HEK293T (cell line): ENCODE data around the gene ZNF700.
A peak's percentile ranks its signal among the peaks of the same experiment; 100 is the strongest.

ENCODE experiments used
- CTCF ChIA-PET: fragments of 350-600 bp; formaldehyde crosslinking; extraction: SDS; loops from one replicate; lab custom pipeline; 2021; ENCODE audit warnings: antibody characterized with exemption, inconsistent platforms; lab: Yijun Ruan, JAX
- POLR2A ChIA-PET: fragments of 350-600 bp; formaldehyde crosslinking; extraction: SDS; loops from one replicate; lab custom pipeline; 2020; ENCODE audit warnings: antibody characterized with exemption, inconsistent platforms; lab: Yijun Ruan, JAX
- DNase-seq: peaks from one replicate; pipeline ENCODE4 v3.0.0; 2012; ENCODE audit warnings: mixed read lengths; ENCODE audit errors: extremely low spot score
- ARNT ChIP-seq: fragments of 450-650 bp; IDR thresholded peaks from 2 replicates; pipeline ENCODE4 v1.6.1; 2017; ENCODE audit warnings: mild to moderate bottlenecking
- BHLHE40 ChIP-seq: fragments of 450-650 bp; IDR thresholded peaks from 2 replicates; pipeline ENCODE4 v1.6.1; 2016; ENCODE audit warnings: mild to moderate bottlenecking, moderate library complexity, borderline replicate concordance
- CTBP1 ChIP-seq: fragments of 450-650 bp; IDR thresholded peaks from 2 replicates; pipeline ENCODE4 v1.6.1; 2016; ENCODE audit warnings: borderline replicate concordance
- ELF4 ChIP-seq: fragments of 450-650 bp; IDR thresholded peaks from 2 replicates; pipeline ENCODE4 v1.6.1; 2017; ENCODE audit warnings: antibody characterized with exemption
- FOXA1 ChIP-seq: fragments of 450-650 bp; IDR thresholded peaks from 2 replicates; pipeline ENCODE4 v1.6.1; 2016; ENCODE audit warnings: mild to moderate bottlenecking
- FOXK2 ChIP-seq: fragments of 450-650 bp; IDR thresholded peaks from 2 replicates; pipeline ENCODE4 v1.6.1; 2016; ENCODE audit warnings: mild to moderate bottlenecking
- FOXM1 ChIP-seq: fragments of 450-650 bp; IDR thresholded peaks from 2 replicates; pipeline ENCODE4 v1.6.1; 2017; ENCODE audit warnings: mild to moderate bottlenecking, borderline replicate concordance
- HDGF ChIP-seq: fragments of 450-650 bp; IDR thresholded peaks from 2 replicates; pipeline ENCODE4 v1.6.1; 2017; ENCODE audit warnings: antibody characterized with exemption, borderline replicate concordance
- L3MBTL2 ChIP-seq: fragments of 450-650 bp; conservative IDR thresholded peaks from 2 replicates; pipeline ENCODE4 v1.6.1; 2016; ENCODE audit warnings: mild to moderate bottlenecking
- LEF1 ChIP-seq: fragments of 450-650 bp; IDR thresholded peaks from 2 replicates; pipeline ENCODE4 v1.6.1; 2017; ENCODE audit warnings: mild to moderate bottlenecking, borderline replicate concordance
- NFRKB ChIP-seq: fragments of 450-650 bp; IDR thresholded peaks from 2 replicates; pipeline ENCODE4 v1.6.1; 2016; ENCODE audit warnings: mild to moderate bottlenecking, moderate library complexity
- SP1 ChIP-seq: fragments of 450-650 bp; IDR thresholded peaks from 2 replicates; pipeline ENCODE4 v1.6.1; 2017
- SUZ12 ChIP-seq: fragments of 450-650 bp; IDR thresholded peaks from 2 replicates; pipeline ENCODE4 v1.6.1; 2016; ENCODE audit warnings: mild to moderate bottlenecking
- TARDBP ChIP-seq: fragments of 450-650 bp; IDR thresholded peaks from 2 replicates; pipeline ENCODE4 v1.6.1; 2016
- ZNF384 ChIP-seq: fragments of 450-650 bp; IDR thresholded peaks from 2 replicates; pipeline ENCODE4 v1.6.1; 2016
- TF ChIP-seq, protein P1 (sequence below): fragments of 450-650 bp; IDR thresholded peaks from 2 replicates; pipeline ENCODE4 v1.6.1; 2016

ZNF700 gene

DNA sequence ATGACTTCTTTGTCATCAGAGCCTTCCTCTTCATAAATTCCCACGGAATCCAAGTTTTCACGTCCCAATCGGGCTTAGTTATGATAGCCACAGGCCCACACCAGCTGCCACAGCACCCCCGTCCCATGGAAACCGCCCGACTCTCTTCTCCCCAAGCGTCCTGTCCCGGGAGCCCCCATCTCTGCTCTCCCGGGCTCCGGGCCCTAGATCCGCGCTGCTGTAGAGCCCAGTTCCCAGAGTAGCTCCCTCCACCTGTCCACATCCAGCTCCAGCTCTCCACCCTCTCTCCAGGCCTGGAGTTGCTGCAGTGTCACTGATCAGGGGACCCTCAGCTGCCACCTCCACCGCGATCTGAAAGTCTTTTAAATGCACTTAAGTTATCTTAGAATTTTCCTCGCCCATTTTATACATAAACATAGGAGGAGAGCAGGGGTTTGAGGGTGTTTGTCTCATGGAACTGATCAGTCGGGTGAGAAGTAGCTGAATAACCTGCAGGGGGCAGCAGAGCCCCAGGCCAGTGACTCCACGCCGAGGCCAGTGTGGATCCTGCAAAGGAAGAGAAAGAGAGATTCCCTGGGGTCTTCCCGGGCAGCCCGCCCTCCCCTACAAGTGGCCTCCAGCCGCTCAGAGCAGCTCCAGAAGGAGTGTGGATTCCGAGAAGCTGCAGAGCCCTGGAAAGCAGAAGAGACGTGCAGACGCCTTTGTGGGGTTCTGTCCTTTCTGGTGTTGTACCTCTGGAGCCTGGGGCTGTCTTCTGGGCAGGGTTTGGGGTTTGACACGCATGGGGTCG lies 38.9 kb downstream of the ZNF700 start:
- ChIA-PET CTCF (no interaction called here), POLR2A (no interaction called here)
- TF ChIP-seq LEF1 = no peak
- peak; percentile 15 for DNase-seq

DNA sequence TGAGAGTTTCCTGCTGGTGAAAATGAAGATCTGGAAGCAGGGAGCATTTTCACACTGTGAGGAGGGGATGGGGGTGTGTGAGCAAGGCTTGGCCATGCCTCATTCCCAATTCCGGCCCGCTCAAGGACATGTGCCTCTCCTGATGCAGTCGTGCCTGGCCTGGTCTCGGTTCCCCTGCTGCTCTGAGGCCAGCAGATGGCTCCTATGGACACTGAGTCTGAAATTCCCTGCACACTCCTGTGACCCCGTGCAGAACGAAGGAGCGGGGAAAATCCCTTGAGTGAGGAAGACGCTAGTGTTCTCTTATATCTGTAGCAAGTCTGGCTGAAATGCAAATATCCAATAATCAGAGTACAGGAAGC lies 39.6 kb downstream of the ZNF700 start:
- TF ChIP-seq FOXK2 (no peak), L3MBTL2 (no peak), ZNF384 (no peak), ELF4 (no peak), BHLHE40 (no peak), TARDBP (no peak)
- ChIA-PET POLR2A (no interaction called here), CTCF (no interaction called here)
- DNase-seq = no peak

DNA sequence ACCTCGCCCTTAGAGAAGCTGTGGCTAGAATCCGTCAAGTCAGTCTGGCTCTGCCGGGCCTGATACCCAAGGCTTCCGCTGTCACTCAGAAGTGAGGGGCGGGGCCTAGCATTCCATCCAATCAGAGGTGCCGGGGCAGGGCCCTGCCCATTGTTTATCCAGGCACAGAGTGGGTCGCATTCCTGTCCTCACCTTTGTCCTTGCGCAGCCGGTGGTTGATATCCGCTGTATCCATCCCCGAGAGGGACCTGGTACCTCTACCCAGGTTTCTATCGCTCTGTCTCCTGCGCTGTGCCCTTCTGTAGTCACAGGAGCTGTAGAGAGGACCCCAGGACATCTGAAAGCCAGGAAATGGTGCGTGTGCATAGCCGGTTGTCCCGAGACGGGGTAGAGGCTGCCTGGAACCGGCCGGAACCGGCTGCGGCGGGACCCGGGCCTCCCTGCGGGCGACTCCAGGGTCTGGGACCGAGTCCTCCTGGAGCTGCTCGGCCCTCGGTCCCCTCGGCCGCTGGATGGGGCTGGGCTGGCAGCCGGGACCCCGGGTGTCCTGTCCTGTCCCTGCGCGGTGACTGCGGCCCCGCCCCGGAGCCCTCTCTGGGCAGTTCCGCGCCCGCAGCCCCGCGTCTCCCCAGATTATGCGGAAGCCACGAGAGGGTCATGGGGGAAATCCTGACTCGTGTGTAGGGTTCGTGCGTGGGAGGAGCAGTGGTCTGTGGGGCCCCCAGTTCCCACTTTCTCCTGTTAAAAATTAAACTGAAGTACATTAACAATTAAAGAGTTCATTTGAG lies 40.1 kb downstream of the ZNF700 start, which contains the start of gene ZNF763:
Gene ZNF763, plus strand, starts transcription at position 183 of the 788 bp plus-strand sequence. Its CDS starts 169 bp downstream, at position 352.
- no peak for DNase-seq
- TF ChIP-seq HDGF = no peak
- TF ChIP-seq, protein P1, sequence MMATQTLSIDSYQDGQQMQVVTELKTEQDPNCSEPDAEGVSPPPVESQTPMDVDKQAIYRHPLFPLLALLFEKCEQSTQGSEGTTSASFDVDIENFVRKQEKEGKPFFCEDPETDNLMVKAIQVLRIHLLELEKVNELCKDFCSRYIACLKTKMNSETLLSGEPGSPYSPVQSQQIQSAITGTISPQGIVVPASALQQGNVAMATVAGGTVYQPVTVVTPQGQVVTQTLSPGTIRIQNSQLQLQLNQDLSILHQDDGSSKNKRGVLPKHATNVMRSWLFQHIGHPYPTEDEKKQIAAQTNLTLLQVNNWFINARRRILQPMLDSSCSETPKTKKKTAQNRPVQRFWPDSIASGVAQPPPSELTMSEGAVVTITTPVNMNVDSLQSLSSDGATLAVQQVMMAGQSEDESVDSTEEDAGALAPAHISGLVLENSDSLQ = 0 out of 2 replicates have a peak, but pooled peaks have one; percentile 29
- no peak for TF ChIP-seq SP1
- no peak for TF ChIP-seq CTBP1
- TF ChIP-seq NFRKB = no peak
- TF ChIP-seq ELF4 = no peak
- ChIA-PET POLR2A (no interaction called here), CTCF (no interaction called here)

- TF ChIP-seq CTBP1 = no peak
- no peak for TF ChIP-seq BHLHE40
- TF ChIP-seq ELF4 = no peak
- TF ChIP-seq HDGF = no peak
- no peak for TF ChIP-seq NFRKB
- no peak for TF ChIP-seq ARNT
- ChIA-PET POLR2A (no interaction called here), CTCF (no interaction called here)
- DNase-seq = no peak
Observed at GRCh38 chr19:11970174-11970573, 45.3 kb downstream of the ZNF700 start.

DNA sequence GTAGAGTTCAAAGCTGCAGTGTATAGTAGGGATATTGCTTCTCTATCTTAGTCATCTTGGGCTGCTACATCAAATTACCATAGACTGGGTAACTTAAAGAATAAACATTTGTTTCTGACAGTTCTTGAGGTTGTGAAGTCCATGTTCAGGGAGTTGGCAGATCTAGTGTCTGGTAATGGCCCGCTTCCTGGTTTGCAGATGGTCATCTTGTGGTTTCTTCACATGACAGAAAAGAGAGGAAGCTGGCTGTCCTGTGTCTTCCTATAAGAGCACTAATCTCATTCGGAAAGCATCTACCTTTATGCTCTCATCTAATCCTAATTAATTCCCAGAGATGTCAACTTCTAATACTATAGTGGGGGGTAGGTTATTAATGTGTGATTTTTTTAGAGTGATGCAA lies 46.1 kb downstream of the ZNF700 start:
- ChIA-PET CTCF (no interaction called here), POLR2A (no interaction called here)
- TF ChIP-seq ELF4 = no peak
- TF ChIP-seq ZNF384 = no peak
- no peak for TF ChIP-seq BHLHE40
- TF ChIP-seq NFRKB = no peak
- TF ChIP-seq FOXA1 = no peak
- no peak for TF ChIP-seq FOXK2
- TF ChIP-seq SP1 = no peak
- no peak for TF ChIP-seq ARNT
- TF ChIP-seq FOXM1 = no peak
- TF ChIP-seq HDGF = no peak
- TF ChIP-seq, protein P1 = no peak
- no peak for TF ChIP-seq TARDBP
- TF ChIP-seq L3MBTL2 = no peak
- TF ChIP-seq LEF1 = no peak
- no peak for TF ChIP-seq SUZ12
- no peak for TF ChIP-seq CTBP1
- DNase-seq = no peak

GRCh38 chr19:11973019-11973810 lies 48.3 kb downstream of the ZNF700 start:
- POLR2A ChIA-PET = no interaction called here
- CTCF ChIA-PET = no interaction called here
- no peak for DNase-seq
- TF ChIP-seq ELF4 = no peak
- no peak for TF ChIP-seq LEF1
- TF ChIP-seq, protein P1 = no peak
- no peak for TF ChIP-seq ARNT
- TF ChIP-seq SP1 = no peak
- TF ChIP-seq NFRKB = no peak
- TF ChIP-seq FOXA1 = no peak
- no peak for TF ChIP-seq SUZ12
- no peak for TF ChIP-seq HDGF
- no peak for TF ChIP-seq L3MBTL2
- TF ChIP-seq ZNF384 = no peak
- no peak for TF ChIP-seq TARDBP
- TF ChIP-seq FOXK2 = no peak
- TF ChIP-seq CTBP1 = no peak
